K562 (cell line): Measurements from ENCODE around the gene MGAT5. TPM values are rescaled to one million over a fixed set of nuclear protein-coding genes. Genes with fewer than 3 reads are reported as not detected.

Experiments used
- CC2D1A ChIP-seq: fragments of 450-650 bp; IDR thresholded peaks from 2 replicates; pipeline ENCODE4 v1.6.1; 2017; ENCODE audit warnings: mild to moderate bottlenecking
- PPARD ChIP-seq: fragments of 250-450 bp; sonication (Bioruptor Pico); IDR thresholded peaks from 2 replicates; pipeline ENCODE4 v1.8.0; 2022; ENCODE audit warnings: inconsistent platforms, mild to moderate bottlenecking, moderate library complexity
- TCF7L2 ChIP-seq: fragments of 150-350 bp; IDR thresholded peaks from 2 replicates; pipeline ENCODE4 v1.6.1; 2016; ENCODE audit warnings: low read depth, mild to moderate bottlenecking, low read length, moderate library complexity
- ZKSCAN8 ChIP-seq: fragments of 200-800 bp; sonication (Bioruptor generic); IDR thresholded peaks from 2 replicates; pipeline ENCODE4 v1.6.1; 2016; ENCODE audit warnings: missing genetic modification characterization, missing compliant biosample characterization
- polyA plus RNA-seq, 8 experiments: library from polyadenylated mRNA; depleted of rRNA in 4 of 8; stranded (reverse) in 5 of 8; unstranded in 3 of 8; fragments of >200 nt; fragmentation: Nextera tagmentation in 2 of 8; fragmentation: Illumina TruSeq in 1 of 8; extraction: Ambion mirVana in 2 of 8; extraction: Trizol in 1 of 8; gene quantifications; 2 replicates each; pipeline versions ENCODE4 v1.2.1 to v1.2.3, GENCODE V29; 2011 to 2014; ENCODE audit warnings: inconsistent platforms in 1 of 8, missing spikeins in 1 of 8
- total RNA-seq, 7 experiments: library from RNA; depleted of rRNA in 6 of 7; stranded (reverse); fragments of >200 nt in 6 of 7; fragmentation: Illumina TruSeq in 2 of 7; extraction: Trizol in 2 of 7; gene quantifications; 2 replicates each; pipeline versions ENCODE4 v1.2.1 to v1.2.3, GENCODE V29; 2011 to 2021; ENCODE audit warnings: low replicate concordance in 1 of 7
- TF ChIP-seq, protein P1 (sequence below): fragments of 450-650 bp; IDR thresholded peaks from 2 replicates; pipeline ENCODE4 v1.6.1; 2016; ENCODE audit warnings: low read depth
- TF ChIP-seq, protein P2 (sequence below): fragments of 450-650 bp; formaldehyde crosslinking; IDR thresholded peaks from 2 replicates; pipeline ENCODE4 v1.4.0; 2020; ENCODE audit warnings: mild to moderate bottlenecking, moderate library complexity

MGAT5 gene
- total and polyA plus RNA-seq, 9 of the 15 experiments (the other 6 are each of a cell fraction or from before 2014, with no cell fraction given), result 1.6 to 18.6 (median 11.1) TPM

DNA sequence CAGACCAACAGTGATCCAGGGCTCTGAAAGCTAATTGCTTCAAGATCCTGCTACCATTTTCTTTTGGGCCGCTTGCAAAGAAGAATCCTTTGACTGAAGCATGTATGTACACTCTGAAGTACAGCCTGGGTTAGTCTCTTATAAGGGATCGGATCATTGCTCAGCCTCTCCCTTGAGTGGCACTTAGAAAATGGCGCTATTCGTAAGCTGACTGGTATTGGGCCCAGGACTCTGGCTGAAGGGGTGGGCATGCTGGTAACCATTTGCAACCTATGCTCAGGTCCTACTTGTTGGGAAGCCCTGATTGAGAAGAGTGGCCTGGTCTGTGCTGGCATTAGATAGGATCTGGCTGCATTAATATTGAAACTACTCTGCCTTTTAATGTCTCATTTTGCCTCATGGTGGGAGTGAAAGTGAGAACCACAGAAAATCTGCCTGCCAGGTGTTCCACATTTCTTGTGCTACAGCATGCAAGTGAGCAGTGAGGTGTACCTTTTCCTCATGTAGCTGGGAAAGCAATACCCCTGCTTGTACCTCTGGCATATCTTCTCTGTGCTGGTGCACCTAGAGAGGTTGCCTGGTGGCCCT is 661 bp upstream of the MGAT5 start (continued):
- TF ChIP-seq, protein P1, sequence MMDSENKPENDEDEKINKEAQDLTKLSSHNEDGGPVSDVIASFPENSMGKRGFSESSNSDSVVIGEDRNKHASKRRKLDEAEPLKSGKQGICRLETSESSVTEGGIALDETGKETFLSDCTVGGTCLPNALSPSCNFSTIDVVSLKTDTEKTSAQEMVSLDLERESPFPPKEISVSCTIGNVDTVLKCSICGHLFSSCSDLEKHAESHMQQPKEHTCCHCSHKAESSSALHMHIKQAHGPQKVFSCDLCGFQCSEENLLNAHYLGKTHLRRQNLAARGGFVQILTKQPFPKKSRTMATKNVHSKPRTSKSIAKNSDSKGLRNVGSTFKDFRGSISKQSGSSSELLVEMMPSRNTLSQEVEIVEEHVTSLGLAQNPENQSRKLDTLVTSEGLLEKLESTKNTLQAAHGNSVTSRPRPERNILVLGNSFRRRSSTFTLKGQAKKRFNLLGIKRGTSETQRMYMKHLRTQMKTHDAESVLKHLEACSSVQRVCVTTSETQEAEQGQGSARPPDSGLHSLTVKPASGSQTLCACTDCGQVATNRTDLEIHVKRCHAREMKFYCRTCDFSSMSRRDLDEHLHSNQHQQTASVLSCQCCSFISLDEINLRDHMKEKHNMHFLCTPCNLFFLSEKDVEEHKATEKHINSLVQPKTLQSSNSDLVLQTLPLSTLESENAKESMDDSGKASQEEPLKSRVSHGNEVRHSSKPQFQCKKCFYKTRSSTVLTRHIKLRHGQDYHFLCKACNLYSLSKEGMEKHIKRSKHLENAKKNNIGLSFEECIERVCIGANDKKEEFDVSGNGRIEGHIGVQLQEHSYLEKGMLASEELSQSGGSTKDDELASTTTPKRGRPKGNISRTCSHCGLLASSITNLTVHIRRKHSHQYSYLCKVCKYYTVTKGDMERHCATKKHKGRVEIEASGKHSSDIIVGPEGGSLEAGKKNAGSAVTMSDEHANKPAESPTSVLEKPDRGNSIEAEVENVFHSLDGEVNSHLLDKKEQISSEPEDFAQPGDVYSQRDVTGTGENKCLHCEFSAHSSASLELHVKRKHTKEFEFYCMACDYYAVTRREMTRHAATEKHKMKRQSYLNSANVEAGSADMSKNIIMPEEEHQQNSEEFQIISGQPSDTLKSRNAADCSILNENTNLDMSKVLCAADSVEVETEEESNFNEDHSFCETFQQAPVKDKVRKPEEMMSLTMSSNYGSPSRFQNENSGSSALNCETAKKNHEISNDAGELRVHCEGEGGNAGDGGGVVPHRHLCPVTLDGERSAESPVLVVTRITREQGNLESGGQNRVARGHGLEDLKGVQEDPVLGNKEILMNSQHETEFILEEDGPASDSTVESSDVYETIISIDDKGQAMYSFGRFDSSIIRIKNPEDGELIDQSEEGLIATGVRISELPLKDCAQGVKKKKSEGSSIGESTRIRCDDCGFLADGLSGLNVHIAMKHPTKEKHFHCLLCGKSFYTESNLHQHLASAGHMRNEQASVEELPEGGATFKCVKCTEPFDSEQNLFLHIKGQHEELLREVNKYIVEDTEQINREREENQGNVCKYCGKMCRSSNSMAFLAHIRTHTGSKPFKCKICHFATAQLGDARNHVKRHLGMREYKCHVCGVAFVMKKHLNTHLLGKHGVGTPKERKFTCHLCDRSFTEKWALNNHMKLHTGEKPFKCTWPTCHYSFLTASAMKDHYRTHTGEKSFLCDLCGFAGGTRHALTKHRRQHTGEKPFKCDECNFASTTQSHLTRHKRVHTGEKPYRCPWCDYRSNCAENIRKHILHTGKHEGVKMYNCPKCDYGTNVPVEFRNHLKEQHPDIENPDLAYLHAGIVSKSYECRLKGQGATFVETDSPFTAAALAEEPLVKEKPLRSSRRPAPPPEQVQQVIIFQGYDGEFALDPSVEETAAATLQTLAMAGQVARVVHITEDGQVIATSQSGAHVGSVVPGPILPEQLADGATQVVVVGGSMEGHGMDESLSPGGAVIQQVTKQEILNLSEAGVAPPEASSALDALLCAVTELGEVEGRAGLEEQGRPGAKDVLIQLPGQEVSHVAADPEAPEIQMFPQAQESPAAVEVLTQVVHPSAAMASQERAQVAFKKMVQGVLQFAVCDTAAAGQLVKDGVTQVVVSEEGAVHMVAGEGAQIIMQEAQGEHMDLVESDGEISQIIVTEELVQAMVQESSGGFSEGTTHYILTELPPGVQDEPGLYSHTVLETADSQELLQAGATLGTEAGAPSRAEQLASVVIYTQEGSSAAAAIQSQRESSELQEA, result no peak
- TF ChIP-seq TCF7L2 (no peak), ZKSCAN8 (CRISPR knock-in tag) (no peak), PPARD (CRISPR knock-in tag) (no peak), CC2D1A (no peak)
- TF ChIP-seq, protein P2, sequence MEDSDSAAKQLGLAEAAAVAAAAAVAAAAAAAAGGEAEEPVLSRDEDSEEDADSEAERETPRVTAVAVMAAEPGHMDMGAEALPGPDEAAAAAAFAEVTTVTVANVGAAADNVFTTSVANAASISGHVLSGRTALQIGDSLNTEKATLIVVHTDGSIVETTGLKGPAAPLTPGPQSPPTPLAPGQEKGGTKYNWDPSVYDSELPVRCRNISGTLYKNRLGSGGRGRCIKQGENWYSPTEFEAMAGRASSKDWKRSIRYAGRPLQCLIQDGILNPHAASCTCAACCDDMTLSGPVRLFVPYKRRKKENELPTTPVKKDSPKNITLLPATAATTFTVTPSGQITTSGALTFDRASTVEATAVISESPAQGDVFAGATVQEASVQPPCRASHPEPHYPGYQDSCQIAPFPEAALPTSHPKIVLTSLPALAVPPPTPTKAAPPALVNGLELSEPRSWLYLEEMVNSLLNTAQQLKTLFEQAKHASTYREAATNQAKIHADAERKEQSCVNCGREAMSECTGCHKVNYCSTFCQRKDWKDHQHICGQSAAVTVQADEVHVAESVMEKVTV (CRISPR knock-in tag), result no peak
